A673 (cell line): ENCODE data around the gene RNFT2. TPM values are rescaled to one million over a fixed set of nuclear protein-coding genes. Genes with fewer than 3 reads are reported as not detected.

Source experiments
- BruUV-seq: library from RNA; stranded (reverse); fragments of 400-500 nt; replicated peaks from 2 replicates; lab custom pipeline; 2021; lab: Mats Ljungman, UMichigan
- CTCF ChIA-PET: fragments of 300-600 bp; sonication (Branson Sonifier 250); formaldehyde crosslinking; loops from one replicate; lab custom pipeline; 2022; ENCODE audit warnings: antibody characterized with exemption; lab: Charles Lee
- POLR2A ChIA-PET: fragments of 300-600 bp; sonication (Branson Sonifier 250); formaldehyde crosslinking; loops from one replicate; lab custom pipeline; 2022; ENCODE audit warnings: antibody characterized with exemption; ENCODE audit not compliant: low non-redundant PET; lab: Charles Lee
- DNase-seq: peaks from one replicate; pipeline ENCODE4 v3.0.0-alpha.2; 2015; ENCODE audit warnings: low spot score
- H3K27ac ChIP-seq: fragments of 200-600 bp; sonication (generic); 2 replicates; pipeline ENCODE4 v1.5.1; 2016; ENCODE audit warnings: mixed run types, low read depth, mild to moderate bottlenecking, mixed read lengths, antibody characterized with exemption, low read length; ENCODE audit not compliant: poor library complexity, severe bottlenecking
- H3K27me3 ChIP-seq: fragments of 200-600 bp; sonication (generic); replicated peaks from 2 replicates; pipeline ENCODE4 v1.6.1; 2017; ENCODE audit warnings: mixed run types, low read depth, mild to moderate bottlenecking, mixed read lengths, antibody characterized with exemption, low read length; ENCODE audit not compliant: insufficient read depth, poor library complexity
- H3K36me3 ChIP-seq: fragments of 200-600 bp; sonication (generic); 2 replicates; pipeline ENCODE4 v1.6.1; 2016; ENCODE audit warnings: mixed run types, mild to moderate bottlenecking, mixed read lengths, antibody characterized with exemption, low read length; ENCODE audit not compliant: insufficient read depth, poor library complexity, severe bottlenecking
- H3K4me1 ChIP-seq: fragments of 200-600 bp; sonication (generic); 2 replicates; pipeline ENCODE4 v1.6.1; 2017; ENCODE audit warnings: mixed run types, mild to moderate bottlenecking, mixed read lengths, antibody characterized with exemption, low read length; ENCODE audit not compliant: insufficient read depth, poor library complexity, severe bottlenecking
- H3K4me3 ChIP-seq: fragments of 200-600 bp; sonication (generic); 2 replicates; pipeline ENCODE4 v1.5.1; 2016; ENCODE audit warnings: low read depth, mixed run types, mild to moderate bottlenecking, mixed read lengths, low read length; ENCODE audit not compliant: poor library complexity, severe bottlenecking
- H3K9me3 ChIP-seq: fragments of 200-600 bp; sonication (generic); 2 replicates; pipeline ENCODE4 v1.6.1; 2016; ENCODE audit warnings: mixed run types, low read depth, mild to moderate bottlenecking, mixed read lengths, antibody characterized with exemption, low read length; ENCODE audit not compliant: poor library complexity, severe bottlenecking
- EZH2 ChIP-seq: fragments of 200-600 bp; sonication (generic); IDR thresholded peaks from 2 replicates; pipeline ENCODE4 v1.6.1; 2017; ENCODE audit warnings: borderline replicate concordance, low read depth, mild to moderate bottlenecking, mixed read lengths, antibody characterized with exemption, low read length; ENCODE audit not compliant: poor library complexity, severe bottlenecking
- intact Hi-C: fragments of 100-400 bp; cut with micrococcal nuclease; formaldehyde crosslinking; loops from one replicate; pipeline ENCODE4 v1.10.0; 2022; ENCODE audit not compliant: unreplicated experiment
- total RNA-seq: library from RNA; stranded (reverse); gene quantifications from 2 replicates; pipeline ENCODE4 v1.2.3, GENCODE V29; 2021
- TF ChIP-seq, protein P1 (sequence below): fragments of 300-800, 200-600 bp; sonication (generic); conservative IDR thresholded peaks from 2 replicates; pipeline ENCODE4 v1.5.1; 2017; ENCODE audit warnings: low read depth, mild to moderate bottlenecking, antibody characterized with exemption, low read length, moderate library complexity, mixed read lengths

RNFT2 gene
- total RNA-seq, 1 experiment from 2014 or later = 36.4 TPM

DNA sequence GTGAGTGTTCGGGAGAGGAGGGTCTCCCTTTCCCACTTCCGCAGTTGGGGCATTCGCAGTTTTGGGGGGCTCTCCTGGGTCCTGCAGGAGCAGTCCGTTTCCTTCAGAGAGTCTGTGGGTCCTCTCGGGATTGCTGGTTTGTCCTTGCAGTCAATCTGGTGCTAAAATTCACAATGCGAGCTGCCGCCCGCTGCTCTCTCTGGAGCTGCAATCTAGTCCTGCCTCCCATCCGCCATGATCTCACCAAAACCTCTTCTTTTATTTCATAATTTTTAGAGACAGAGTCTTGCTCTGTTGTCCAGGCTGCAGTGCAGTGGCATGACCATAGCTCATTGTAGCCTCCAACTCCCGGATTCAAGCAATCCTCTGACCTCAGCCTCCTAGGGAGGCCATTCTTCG is 22.5 kb downstream of the RNFT2 start:
- BruUV-seq = no TSS peak
- POLR2A ChIA-PET = no interaction called here
- no peaks in the 10 kb centered on the region for H3K4me1 ChIP-seq
- TF ChIP-seq EZH2 = no peak
- TF ChIP-seq, protein P1, sequence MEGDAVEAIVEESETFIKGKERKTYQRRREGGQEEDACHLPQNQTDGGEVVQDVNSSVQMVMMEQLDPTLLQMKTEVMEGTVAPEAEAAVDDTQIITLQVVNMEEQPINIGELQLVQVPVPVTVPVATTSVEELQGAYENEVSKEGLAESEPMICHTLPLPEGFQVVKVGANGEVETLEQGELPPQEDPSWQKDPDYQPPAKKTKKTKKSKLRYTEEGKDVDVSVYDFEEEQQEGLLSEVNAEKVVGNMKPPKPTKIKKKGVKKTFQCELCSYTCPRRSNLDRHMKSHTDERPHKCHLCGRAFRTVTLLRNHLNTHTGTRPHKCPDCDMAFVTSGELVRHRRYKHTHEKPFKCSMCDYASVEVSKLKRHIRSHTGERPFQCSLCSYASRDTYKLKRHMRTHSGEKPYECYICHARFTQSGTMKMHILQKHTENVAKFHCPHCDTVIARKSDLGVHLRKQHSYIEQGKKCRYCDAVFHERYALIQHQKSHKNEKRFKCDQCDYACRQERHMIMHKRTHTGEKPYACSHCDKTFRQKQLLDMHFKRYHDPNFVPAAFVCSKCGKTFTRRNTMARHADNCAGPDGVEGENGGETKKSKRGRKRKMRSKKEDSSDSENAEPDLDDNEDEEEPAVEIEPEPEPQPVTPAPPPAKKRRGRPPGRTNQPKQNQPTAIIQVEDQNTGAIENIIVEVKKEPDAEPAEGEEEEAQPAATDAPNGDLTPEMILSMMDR = no peak
- intact Hi-C loops = no loop called here
- H3K27ac ChIP-seq = no peak overlapping the region
- CTCF ChIA-PET = no interaction called here
- no peaks in the 10 kb centered on the region for H3K36me3 ChIP-seq
- H3K4me3 ChIP-seq = no peak overlapping the region
- no peak for DNase-seq
- H3K27me3 ChIP-seq = no peaks in the 10 kb centered on the region
- H3K9me3 ChIP-seq = no peaks in the 10 kb centered on the region

DNA sequence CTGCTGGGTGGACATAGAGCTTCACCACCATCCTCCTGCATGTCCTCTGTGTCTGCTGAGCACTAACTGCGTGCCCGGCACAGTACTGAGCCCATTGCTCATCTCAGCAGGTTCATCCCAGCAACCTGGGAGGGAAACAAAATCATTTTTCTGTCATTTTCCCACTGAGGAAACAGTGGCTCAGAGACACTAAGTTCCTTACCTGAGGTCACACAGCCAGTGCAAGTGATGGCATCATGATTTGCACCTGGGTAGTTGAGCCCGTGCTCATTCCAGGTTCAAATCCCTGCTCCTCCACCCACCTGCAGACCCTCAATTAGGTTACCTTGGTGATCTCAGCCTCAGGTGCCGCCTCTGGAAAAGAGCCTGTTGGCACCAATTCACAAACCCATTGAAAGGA is 23.4 kb downstream of the RNFT2 start:
- Histone ChIP-seq H3K4me1 (no peaks in the 10 kb centered on the region), H3K36me3 (no peaks in the 10 kb centered on the region), H3K27ac (no peak overlapping the region), H3K27me3 (no peaks in the 10 kb centered on the region), H3K9me3 (no peaks in the 10 kb centered on the region), H3K4me3 (no peak overlapping the region)
- ChIA-PET POLR2A (no interaction called here), CTCF (no interaction called here)
- TF ChIP-seq, protein P1 = no peak
- TF ChIP-seq EZH2 = no peak
- intact Hi-C loops = no loop called here
- no TSS peak for BruUV-seq
- DNase-seq = no peak

DNA sequence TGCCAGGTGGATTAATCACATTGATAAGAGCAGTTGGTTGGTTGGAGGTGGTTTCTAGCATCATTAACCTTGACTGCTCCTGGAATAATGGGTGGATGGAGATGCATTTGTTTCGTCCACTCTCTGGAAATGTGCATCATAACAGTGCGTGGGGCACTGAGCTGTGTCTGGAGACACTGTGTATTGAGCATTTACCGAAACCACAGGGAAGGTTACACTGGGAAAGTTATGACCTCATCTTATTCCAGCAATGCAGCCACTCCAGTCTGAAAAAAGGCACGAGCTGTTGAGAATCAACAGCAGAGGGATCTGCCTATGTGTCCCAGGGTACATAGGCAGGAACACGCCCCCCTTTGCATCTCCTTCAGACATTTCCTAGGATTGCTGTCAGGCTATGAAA is 27.2 kb downstream of the RNFT2 start:
- intact Hi-C loops = no loop called here
- ChIA-PET POLR2A (no interaction called here), CTCF (no interaction called here)
- TF ChIP-seq, protein P1 = no peak
- TF ChIP-seq EZH2 = no peak
- H3K9me3 ChIP-seq = no peaks in the 10 kb centered on the region
- H3K4me1 ChIP-seq = no peaks in the 10 kb centered on the region
- no peaks in the 10 kb centered on the region for H3K36me3 ChIP-seq
- BruUV-seq = no TSS peak
- no peak for DNase-seq
- H3K4me3 ChIP-seq = no peak overlapping the region
- H3K27me3 ChIP-seq = no peaks in the 10 kb centered on the region
- H3K27ac ChIP-seq = no peak overlapping the region
